NCI-H748 treated with DMSO at 0.1 percent for 48 hours (cell line): ENCODE measurements around the gene SNCG.
"Not testable (repeated sequence)": the region's sequence is repeated elsewhere in the genome, so short reads cannot be mapped to it uniquely, and the experiment has no call there.

Source experiments
- DNase-seq: peaks from one replicate; lab custom pipeline; 2025; lab: John Stamatoyannopoulos, UW

The SNCG gene

GRCh38 chr10:86978457-86978856, 20.1 kb downstream of the SNCG start:
- not testable (repeated sequence) for DNase-seq

- no peak for DNase-seq
Measured at GRCh38 chr10:86979296-86979818, 21.0 kb downstream of the SNCG start.

- DNase-seq: no peak
Measured at GRCh38 chr10:86979977-86980448, 21.6 kb downstream of the SNCG start.

GRCh38 chr10:86981020-86981419, 22.6 kb downstream of the SNCG start:
- not testable (repeated sequence) for DNase-seq

GRCh38 chr10:86981716-86982115, 23.3 kb downstream of the SNCG start:
- DNase-seq: no peak

- not testable (repeated sequence) for DNase-seq
Measured at GRCh38 chr10:86984498-86984897, 26.1 kb downstream of the SNCG start.

GRCh38 chr10:86988520-86988919, 30.1 kb downstream of the SNCG start:
- DNase-seq: no peak

- DNase-seq: not testable (repeated sequence)
Measured at GRCh38 chr10:86991362-86991761, 33.0 kb downstream of the SNCG start.

GRCh38 chr10:86992456-86992855, 34.1 kb downstream of the SNCG start:
- DNase-seq: no peak

GRCh38 chr10:86992929-86993328, 34.5 kb downstream of the SNCG start:
- no peak for DNase-seq

- not testable (repeated sequence) for DNase-seq
Measured at GRCh38 chr10:86999802-87000403, 41.5 kb downstream of the SNCG start.

- no peak for DNase-seq
Measured at GRCh38 chr10:87000491-87000890, 42.1 kb downstream of the SNCG start.

- DNase-seq: not testable (repeated sequence)
Measured at GRCh38 chr10:87007124-87007523, 48.7 kb downstream of the SNCG start.

- DNase-seq: not testable (repeated sequence)
Measured at GRCh38 chr10:87007674-87008073, 49.3 kb downstream of the SNCG start.

- DNase-seq: not testable (repeated sequence)
Measured at GRCh38 chr10:87008303-87008702, 49.9 kb downstream of the SNCG start.

GRCh38 chr10:87009134-87009696, 50.8 kb downstream of the SNCG start:
- not testable (repeated sequence) for DNase-seq
